Naive thymus-derived CD8-positive, alpha-beta T cell (primary cell): ENCODE results near the gene PAQR8. TPM values are rescaled to one million over a fixed set of nuclear protein-coding genes. Genes with fewer than 3 reads are reported as not detected.

Source experiments
- ATAC-seq, 2 donors: fragments of 150-1000 bp; cut with Tn5 transposase in 1 of 2; sonication (Bioruptor Pico), chemical (Tn5 transposase) in 1 of 2; 1 replicate in 1 of 2; 2 replicates in 1 of 2; pipeline ENCODE4 v1.10.0; 2021; ENCODE audit warnings: mild to moderate bottlenecking in 2 of 2, moderate library complexity in 2 of 2
- POLR2A ChIA-PET: fragments of 350-600 bp; sonication (Branson Sonifier 250); formaldehyde crosslinking; loops from one replicate; lab custom pipeline; 2021; ENCODE audit warnings: antibody characterized with exemption; lab: Charles Lee
- DNase-seq, 10 donors: peaks; one replicate each; pipeline versions ENCODE4 v3.0.0 to v3.0.0-alpha.2; 2020 to 2022
- H3K27ac Mint-ChIP-seq, 10 donors: one replicate each; pipeline ENCODE4 v1.8.0; 2020 to 2022; ENCODE audit warnings: mild to moderate bottlenecking in 10 of 10, mixed read lengths in 10 of 10, moderate library complexity in 4 of 10, inconsistent platforms in 1 of 10
- H3K27me3 Mint-ChIP-seq, 5 donors: one replicate each; pipeline ENCODE4 v1.8.0; 2021 to 2022; ENCODE audit warnings: mixed read lengths in 5 of 5
- H3K36me3 Mint-ChIP-seq, 3 donors: one replicate each; pipeline ENCODE4 v1.8.0; 2020 to 2022; ENCODE audit warnings: mixed read lengths in 3 of 3, mild to moderate bottlenecking in 2 of 3, inconsistent platforms in 1 of 3
- H3K4me1 Mint-ChIP-seq, 4 donors: one replicate each; pipeline ENCODE4 v1.8.0; 2021 to 2022; ENCODE audit warnings: mixed read lengths in 4 of 4
- H3K4me3 Mint-ChIP-seq, 10 donors: one replicate each; pipeline ENCODE4 v1.8.0; 2020 to 2022; ENCODE audit warnings: mild to moderate bottlenecking in 10 of 10, mixed read lengths in 10 of 10, moderate library complexity in 6 of 10, inconsistent platforms in 1 of 10
- H3K9me3 Mint-ChIP-seq, 9 donors: one replicate each; pipeline ENCODE4 v1.8.0; 2020 to 2022; ENCODE audit warnings: mixed read lengths in 9 of 9, mild to moderate bottlenecking in 3 of 9, inconsistent platforms in 1 of 9, moderate library complexity in 1 of 9
- polyA plus RNA-seq, 3 donors: library from polyadenylated mRNA; unstranded; fragments of 300-500 nt; fragmentation: Illumina TruSeq; gene quantifications; one replicate each; pipeline ENCODE4 v1.2.3, GENCODE V29; 2021
- total RNA-seq, 8 experiments: library from RNA in 2 of 8; stranded (reverse) in 2 of 8; gene quantifications; one replicate each; pipeline ENCODE4 v1.2.3 and lab custom pipeline; 2021 to 2026

PAQR8 gene
- total and polyA plus RNA-seq, 5 experiments from 2014 or later = 14.3 to 35.0 (median 30.6) TPM

GRCh38 chr6:52365866-52366540 lies 4.1 kb downstream of the PAQR8 start:
- peak overlapping the region in 4 of 10 donors; percentile 19 to 61 (median 32) for H3K4me3 Mint-ChIP-seq
- peaks cover 50 to 91% (median 86%) of the 10 kb centered on the region in 4 donors for H3K4me1 Mint-ChIP-seq
- peaks cover 0 to 61% (median 8%) of the 10 kb centered on the region in 3 donors for H3K36me3 Mint-ChIP-seq

DNA sequence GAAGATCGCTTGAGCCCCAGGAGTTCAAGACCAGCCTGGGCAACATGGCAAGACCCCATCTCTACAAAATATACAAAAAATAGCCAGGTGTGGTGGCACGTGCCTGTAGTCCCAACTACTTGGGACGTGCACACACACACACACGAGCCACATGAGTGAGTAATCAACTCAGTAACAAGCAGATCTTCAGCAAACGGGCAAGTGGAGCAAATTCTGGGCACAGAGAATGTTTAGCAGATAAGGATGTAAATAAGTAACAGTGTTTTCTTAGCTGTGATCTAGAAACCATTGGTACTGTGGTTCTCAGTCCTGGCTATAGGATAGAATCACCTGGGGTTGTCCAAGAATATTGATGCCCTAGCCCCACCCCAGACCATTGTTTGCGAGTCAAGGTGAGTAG lies 6.1 kb downstream of the PAQR8 start:
- H3K4me3 Mint-ChIP-seq = peak overlapping the region in 6 of 10 donors; percentile 5 to 52 (median 21)
- no peaks in the 10 kb centered on the region for H3K27me3 Mint-ChIP-seq
- POLR2A ChIA-PET = interaction anchor here (1.0 to 7.4 kb wide), 3 partner anchors 9 to 21 kb away, joined by 3 to 105 read pairs (median 3); no protein-coding TSS in a partner anchor
- no peaks in the 10 kb centered on the region for H3K9me3 Mint-ChIP-seq
- ATAC-seq = no peak
- peaks cover 5 to 73% (median 8%) of the 10 kb centered on the region in 3 donors for H3K36me3 Mint-ChIP-seq
- H3K27ac Mint-ChIP-seq = peak overlapping the region; percentile 44 to 97 (median 80)
- no peak for DNase-seq
- peaks cover 52 to 92% (median 87%) of the 10 kb centered on the region in 4 donors for H3K4me1 Mint-ChIP-seq

More at GRCh38 chr6:52365866-52366540, 4.1 kb downstream of the PAQR8 start:
- ATAC-seq = no peak
- POLR2A ChIA-PET = interaction anchor here (0.6 to 7.4 kb wide), 3 partner anchors 9 to 28 kb away, joined by 3 to 105 read pairs (median 5); no protein-coding TSS in a partner anchor
- Mint-ChIP-seq H3K9me3 (no peaks in the 10 kb centered on the region), H3K27ac (peak overlapping the region in 8 of 10 donors; percentile 41 to 97 (median 72)), H3K27me3 (no peaks in the 10 kb centered on the region)
- no peak for DNase-seq

GRCh38 chr6:52369234-52369633 lies 7.3 kb downstream of the PAQR8 start:
- Mint-ChIP-seq H3K4me3 (peak overlapping the region in 1 of 10 donors; percentile 9), H3K27ac (peak overlapping the region in 8 of 10 donors; percentile 7 to 97 (median 62)), H3K36me3 (peaks cover 14 to 83% (median 18%) of the 10 kb centered on the region in 3 donors), H3K27me3 (no peaks in the 10 kb centered on the region), H3K4me1 (peaks cover 50 to 91% (median 80%) of the 10 kb centered on the region in 4 donors), H3K9me3 (peaks cover 0 to 10% (median 4%) of the 10 kb centered on the region in 9 donors)
- no peak for DNase-seq
- ATAC-seq = no peak
- POLR2A ChIA-PET = no interaction called here

DNA sequence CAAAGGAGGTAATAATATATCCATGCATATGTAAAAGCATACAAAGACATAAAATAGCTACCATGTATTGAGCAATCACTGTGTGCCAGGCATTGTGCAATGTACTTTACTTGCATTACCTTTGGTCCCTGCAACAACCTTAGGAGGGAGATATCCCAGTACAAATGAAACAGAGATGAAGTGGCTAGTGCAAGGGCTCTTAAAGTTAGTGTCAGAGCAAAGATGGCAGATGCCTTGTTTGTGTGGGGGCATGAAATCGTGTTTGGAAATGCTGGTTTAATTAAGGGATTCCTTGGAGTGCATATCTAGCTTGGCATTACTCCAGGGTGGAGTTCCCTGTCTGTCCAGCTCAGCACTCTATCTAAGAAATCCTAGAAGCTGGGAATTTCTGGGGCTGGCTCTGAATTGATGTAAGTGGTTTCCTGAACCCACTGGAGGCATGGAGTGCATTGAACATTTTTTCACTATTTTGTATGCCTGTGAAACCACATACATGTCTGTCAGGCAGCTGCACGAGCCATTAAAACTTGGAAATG lies 9.8 kb downstream of the PAQR8 start:
- ATAC-seq (no peak), DNase-seq (no peak)
- Mint-ChIP-seq H3K4me1 (peaks cover 54 to 97% (median 79%) of the 10 kb centered on the region in 4 donors), H3K27me3 (no peaks in the 10 kb centered on the region), H3K27ac (peak overlapping the region; percentile 8 to 97 (median 68)), H3K36me3 (peaks cover 18 to 68% (median 19%) of the 10 kb centered on the region in 3 donors), H3K9me3 (peaks cover 0 to 16% (median 5%) of the 10 kb centered on the region in 9 donors), H3K4me3 (no peak overlapping the region)
- POLR2A ChIA-PET = interaction anchor here (1.0 to 2.3 kb wide), 3 partner anchors 10 to 38 kb away, joined by 3 to 7 read pairs (median 4); partner anchors contain the start of gene PAQR8

- DNase-seq (no peak), ATAC-seq (no peak)
- Mint-ChIP-seq H3K27me3 (no peaks in the 10 kb centered on the region), H3K9me3 (peaks cover 0 to 16% (median 5%) of the 10 kb centered on the region in 9 donors), H3K27ac (peak overlapping the region; percentile 46 to 97 (median 77)), H3K4me3 (no peak overlapping the region), H3K36me3 (peaks cover 15 to 53% (median 18%) of the 10 kb centered on the region in 3 donors), H3K4me1 (peaks cover 49 to 97% (median 79%) of the 10 kb centered on the region in 4 donors)
- POLR2A ChIA-PET = interaction anchor here (0.5 to 1.1 kb wide), 5 partner anchors 11 to 172 kb away, joined by 3 to 4 read pairs (median 3); partner anchors contain the start of gene PAQR8
These were observed 11.3 kb downstream of the PAQR8 start for GRCh38 chr6:52373151-52373690.

DNA sequence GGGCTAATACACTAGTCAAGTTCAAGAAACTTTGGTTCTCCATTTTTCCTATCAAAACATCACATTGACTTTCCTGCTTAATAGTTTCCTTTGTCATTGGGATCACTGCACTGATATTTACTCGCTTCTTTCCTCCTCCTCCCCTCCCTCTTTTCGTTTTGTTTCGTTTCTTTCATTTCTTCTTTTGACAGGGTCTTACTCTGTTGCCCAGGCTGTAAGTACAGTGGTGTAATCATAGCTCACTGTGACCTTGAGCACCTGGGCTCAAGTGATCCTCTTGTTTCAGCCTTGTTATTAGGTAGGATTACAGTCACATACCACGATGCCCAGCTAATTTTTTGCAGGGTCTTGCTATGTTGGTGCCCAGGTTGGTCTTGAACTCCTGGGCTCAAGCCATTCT lies 12.3 kb downstream of the PAQR8 start:
- POLR2A ChIA-PET = interaction anchor here (0.7 to 4.5 kb wide), 3 partner anchors 23 to 51 kb away, joined by 3 to 19 read pairs (median 3); no protein-coding TSS in a partner anchor
- Mint-ChIP-seq H3K9me3 (peaks cover 0 to 16% (median 5%) of the 10 kb centered on the region in 9 donors), H3K27ac (peak overlapping the region; percentile 67 to 97 (median 77)), H3K36me3 (peaks cover 14 to 45% (median 18%) of the 10 kb centered on the region in 3 donors), H3K27me3 (no peaks in the 10 kb centered on the region), H3K4me1 (peaks cover 48 to 96% (median 75%) of the 10 kb centered on the region in 4 donors), H3K4me3 (peak overlapping the region in 1 of 10 donors; percentile 34)
- ATAC-seq (no peak), DNase-seq (no peak)

- Mint-ChIP-seq H3K9me3 (peaks cover 0 to 16% (median 5%) of the 10 kb centered on the region in 9 donors), H3K4me1 (peaks cover 43 to 94% (median 72%) of the 10 kb centered on the region in 4 donors), H3K36me3 (peaks cover 14 to 35% (median 18%) of the 10 kb centered on the region in 3 donors), H3K27me3 (no peaks in the 10 kb centered on the region), H3K4me3 (peak overlapping the region; percentile 31 to 83 (median 71)), H3K27ac (peak overlapping the region; percentile 46 to 97 (median 89))
- ATAC-seq = peak; percentile 86 to 90
- POLR2A ChIA-PET = interaction anchor here (0.7 to 4.5 kb wide), 7 partner anchors 8 to 91 kb away, joined by 3 to 19 read pairs (median 8); partner anchors contain the start of genes MCM3 and PAQR8
- peak in 3 of 10 donors; percentile 31 to 57 (median 34) for DNase-seq
These were observed 14.0 kb downstream of the PAQR8 start for GRCh38 chr6:52375780-52376556.

DNA sequence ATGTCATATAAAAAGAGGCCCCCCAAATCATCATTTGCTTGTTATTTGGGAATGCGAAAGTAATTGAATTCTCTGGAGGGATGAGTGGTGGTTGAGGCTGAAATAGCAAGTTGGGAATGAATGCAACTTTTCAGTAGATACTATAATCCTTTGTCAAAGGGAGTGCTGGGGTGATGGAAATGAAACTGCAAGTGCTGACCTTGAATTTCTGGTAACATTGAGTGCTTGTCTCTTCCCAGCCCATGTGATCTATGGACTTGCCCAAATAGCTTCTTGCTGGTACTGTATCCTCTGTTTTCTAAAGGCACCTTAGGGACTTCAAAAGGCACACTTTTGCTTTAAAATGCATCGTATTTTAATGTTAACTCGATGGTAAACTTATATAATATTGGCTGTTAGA lies 14.8 kb downstream of the PAQR8 start:
- ATAC-seq (no peak), DNase-seq (no peak)
- Mint-ChIP-seq H3K36me3 (peaks cover 17 to 36% (median 18%) of the 10 kb centered on the region in 3 donors), H3K4me3 (peak overlapping the region in 9 of 10 donors; percentile 12 to 79 (median 67)), H3K27ac (peak overlapping the region; percentile 63 to 97 (median 85)), H3K9me3 (peaks cover 0 to 16% (median 5%) of the 10 kb centered on the region in 9 donors), H3K27me3 (no peaks in the 10 kb centered on the region), H3K4me1 (peaks cover 42 to 95% (median 74%) of the 10 kb centered on the region in 4 donors)
- POLR2A ChIA-PET = interaction anchor here (0.6 to 4.5 kb wide), 9 partner anchors 8 to 92 kb away, joined by 3 to 19 read pairs (median 4); partner anchors contain the start of genes MCM3 and PAQR8

DNA sequence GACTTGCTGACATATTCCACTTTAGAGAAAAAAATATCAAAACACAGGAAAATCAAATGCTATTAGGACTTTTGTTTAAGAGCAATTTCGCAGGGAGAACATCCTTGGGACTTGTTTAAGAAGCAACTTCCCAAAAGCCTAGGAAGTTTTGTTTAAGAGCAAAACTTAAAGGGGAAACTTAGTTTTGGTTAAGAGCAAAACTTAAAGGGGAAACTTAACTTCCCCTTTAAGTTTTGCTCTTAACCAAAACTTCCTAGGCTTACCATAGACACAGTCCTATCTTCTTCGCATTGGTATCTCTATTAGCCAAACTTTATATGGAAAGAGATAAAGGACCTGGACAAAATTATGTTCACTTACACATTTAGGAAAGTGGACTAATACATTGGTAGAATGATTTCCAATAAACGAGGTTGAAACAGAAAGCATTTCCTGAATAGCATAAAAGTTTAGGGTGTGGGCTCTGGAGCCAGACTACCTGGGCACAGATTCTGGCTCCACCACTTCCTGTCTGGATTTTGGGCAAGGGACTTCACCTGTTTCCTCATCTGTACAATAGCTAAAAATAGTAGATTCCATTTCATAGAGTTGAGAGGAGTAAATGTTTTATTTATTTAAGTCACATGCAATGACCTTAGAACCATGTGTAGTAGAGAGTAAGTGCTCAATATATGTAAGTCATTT lies 15.7 kb downstream of the PAQR8 start:
- POLR2A ChIA-PET = interaction anchor here (0.7 to 4.5 kb wide), 10 partner anchors 10 to 93 kb away, joined by 3 to 19 read pairs (median 4); partner anchors contain the start of genes MCM3 and PAQR8
- ATAC-seq (peak; percentile 36 to 50), DNase-seq (no peak)
- Mint-ChIP-seq H3K27ac (peak overlapping the region; percentile 66 to 97 (median 90)), H3K36me3 (peaks cover 13 to 37% (median 20%) of the 10 kb centered on the region in 3 donors), H3K9me3 (peaks cover 0 to 16% (median 5%) of the 10 kb centered on the region in 9 donors), H3K4me3 (peak overlapping the region; percentile 20 to 83 (median 68)), H3K27me3 (no peaks in the 10 kb centered on the region), H3K4me1 (peaks cover 40 to 93% (median 73%) of the 10 kb centered on the region in 4 donors)

GRCh38 chr6:52381249-52381648 lies 19.3 kb downstream of the PAQR8 start:
- peaks cover 0 to 6% (median 0%) of the 10 kb centered on the region in 9 donors for H3K9me3 Mint-ChIP-seq
- POLR2A ChIA-PET = interaction anchor here (1.0 to 2.3 kb wide), 4 partner anchors 9 to 19 kb away, joined by 3 to 9 read pairs (median 4); partner anchors contain the start of gene PAQR8

More at GRCh38 chr6:52381249-52381648, 19.3 kb downstream of the PAQR8 start:
- Mint-ChIP-seq H3K27ac (peak overlapping the region in 9 of 10 donors; percentile 69 to 93 (median 87)), H3K4me3 (peak overlapping the region in 8 of 10 donors; percentile 14 to 76 (median 56)), H3K36me3 (peaks cover 5 to 28% (median 15%) of the 10 kb centered on the region in 3 donors), H3K4me1 (peaks cover 41 to 87% (median 79%) of the 10 kb centered on the region in 4 donors), H3K27me3 (no peaks in the 10 kb centered on the region)
- DNase-seq (no peak), ATAC-seq (peak in 1 of 2 donors; percentile 31)
